GM12878 (cell line): ENCODE results near the gene SSBP4.

ENCODE experiments used
- BMI1 ChIP-seq: fragments of 450-650 bp; IDR thresholded peaks from 2 replicates; pipeline ENCODE4 v1.6.1; 2016; ENCODE audit warnings: mild to moderate bottlenecking, moderate library complexity, borderline replicate concordance
- CEBPB ChIP-seq, 2 experiments: fragments of 150-350 bp in 1 of 2; IDR thresholded peaks; 2 replicates each; pipeline ENCODE4 v1.6.1; 2012 to 2014; ENCODE audit warnings: low read depth in 2 of 2, low read length in 2 of 2, borderline replicate concordance in 1 of 2, inconsistent platforms in 1 of 2
- ESRRA ChIP-seq: IDR thresholded peaks from 2 replicates; pipeline ENCODE4 v1.6.1; 2012; ENCODE audit warnings: mild to moderate bottlenecking, low read length, improper control_type of control experiment
- ETV6 ChIP-seq, 2 experiments: fragments of 450-650 bp in 1 of 2; IDR thresholded peaks in 1 of 2; conservative IDR thresholded peaks in 1 of 2; 2 replicates each; pipeline ENCODE4 v1.6.1; 2014; ENCODE audit warnings: antibody characterized with exemption in 1 of 2, borderline replicate concordance in 1 of 2, low read depth in 1 of 2, mild to moderate bottlenecking in 1 of 2, moderate library complexity in 1 of 2
- POLR2A ChIP-seq: IDR thresholded peaks from 2 replicates; pipeline ENCODE4 v1.6.1; 2011; ENCODE audit warnings: low read depth, mild to moderate bottlenecking, low read length
- RELA ChIP-seq: fragments of 450-650 bp; IDR thresholded peaks from 2 replicates; pipeline ENCODE4 v1.8.0; 2014; ENCODE audit warnings: borderline replicate concordance; ENCODE audit not compliant: partially characterized antibody
- RFX5 ChIP-seq: IDR thresholded peaks from 2 replicates; pipeline ENCODE4 v1.6.1; 2011; ENCODE audit warnings: low read depth, low read length, improper control_type of control experiment
- SIN3A ChIP-seq: IDR thresholded peaks from 2 replicates; pipeline ENCODE4 v1.6.1; 2012; ENCODE audit warnings: low read depth, low read length, improper control_type of control experiment
- SREBF2 ChIP-seq: IDR thresholded peaks from 2 replicates; pipeline ENCODE4 v1.6.1; 2012; ENCODE audit warnings: mild to moderate bottlenecking, low read length
- SUZ12 ChIP-seq: fragments of 200-600 bp; sonication (generic); IDR thresholded peaks from one replicate; pipeline ENCODE4 v1.6.1; 2018; ENCODE audit warnings: antibody characterized with exemption, mild to moderate bottlenecking; ENCODE audit not compliant: unreplicated experiment
- TF ChIP-seq, protein P1 (sequence below), 3 experiments: IDR thresholded peaks in 2 of 3; conservative IDR thresholded peaks in 1 of 3; 2 replicates each; pipeline ENCODE4 v1.5.1; 2011; ENCODE audit warnings: low read depth in 3 of 3, low read length in 3 of 3, mild to moderate bottlenecking in 3 of 3, control low read depth in 2 of 3, moderate library complexity in 2 of 3, inconsistent platforms in 1 of 3, mixed read lengths in 1 of 3; ENCODE audit not compliant: control insufficient read depth in 2 of 3, insufficient read depth in 1 of 3; ENCODE audit errors: extremely low read depth in 1 of 3
- TF ChIP-seq, protein P2 (sequence below): IDR thresholded peaks from 2 replicates; pipeline ENCODE4 v1.6.1; 2012; ENCODE audit warnings: low read depth, low read length, improper control_type of control experiment
- TF ChIP-seq, protein P3 (sequence below): fragments of 450-650 bp; formaldehyde crosslinking; IDR thresholded peaks from 2 replicates; pipeline ENCODE4 v1.4.0; 2020; ENCODE audit warnings: mild to moderate bottlenecking, moderate library complexity
- TF ChIP-seq, protein P4 (sequence below): IDR thresholded peaks from 2 replicates; pipeline ENCODE4 v1.6.1; 2012; ENCODE audit warnings: mild to moderate bottlenecking, low read depth, low read length

DNA sequence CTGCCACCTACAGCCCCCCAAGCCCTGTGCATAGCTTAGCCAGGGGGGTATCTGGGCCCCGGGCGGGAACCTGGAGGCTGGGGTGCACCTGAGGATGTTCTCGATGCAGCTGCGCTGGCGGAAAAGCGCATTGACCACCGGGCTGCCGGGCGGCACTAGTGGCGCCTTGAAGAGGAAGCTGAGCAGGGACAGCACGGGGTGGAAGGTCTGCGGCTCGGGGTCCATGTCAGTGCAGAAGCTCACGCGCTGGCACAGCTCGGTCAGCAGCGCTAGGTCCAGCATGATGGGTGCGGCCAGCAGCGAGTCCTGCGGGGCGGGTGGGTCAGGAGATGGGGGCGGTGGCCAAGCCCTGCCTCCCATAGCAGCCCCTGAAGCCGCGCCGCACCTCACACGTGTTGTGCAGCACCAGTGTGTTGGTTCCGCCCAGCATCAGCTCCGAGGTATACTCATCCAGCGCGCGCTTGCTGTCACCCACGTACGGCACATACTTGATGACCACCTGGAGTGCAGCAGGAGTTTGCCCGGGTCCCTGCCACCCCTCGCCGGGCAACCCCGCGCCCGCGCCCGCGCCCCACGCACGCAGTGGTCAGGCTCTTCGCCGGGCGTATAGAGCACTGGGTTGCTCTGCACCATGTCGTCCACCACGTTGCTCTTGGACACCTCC is 16.1 kb downstream of the SSBP4 start:
- TF ChIP-seq POLR2A (no peak; the same call in none of the 2 replicates), CEBPB (IDR thresholded peaks at IDR 0.05; ENCODE audit: borderline replicate concordance in 1 of 2, low read depth in 2 of 2, low read length in 2 of 2) (no peak), ETV6 (conservative IDR thresholded peaks at IDR 0.05 in 1 of 2, IDR thresholded peaks at IDR 0.05 in 1 of 2; ENCODE audit: borderline replicate concordance in 1 of 2, low read depth in 1 of 2) (no peak), ESRRA (no peak), RELA (no peak), RFX5 (no peak), BMI1 (no peak), SREBF2 (no peak), SIN3A (no peak), SUZ12 (no peak)
- TF ChIP-seq, protein P1, sequence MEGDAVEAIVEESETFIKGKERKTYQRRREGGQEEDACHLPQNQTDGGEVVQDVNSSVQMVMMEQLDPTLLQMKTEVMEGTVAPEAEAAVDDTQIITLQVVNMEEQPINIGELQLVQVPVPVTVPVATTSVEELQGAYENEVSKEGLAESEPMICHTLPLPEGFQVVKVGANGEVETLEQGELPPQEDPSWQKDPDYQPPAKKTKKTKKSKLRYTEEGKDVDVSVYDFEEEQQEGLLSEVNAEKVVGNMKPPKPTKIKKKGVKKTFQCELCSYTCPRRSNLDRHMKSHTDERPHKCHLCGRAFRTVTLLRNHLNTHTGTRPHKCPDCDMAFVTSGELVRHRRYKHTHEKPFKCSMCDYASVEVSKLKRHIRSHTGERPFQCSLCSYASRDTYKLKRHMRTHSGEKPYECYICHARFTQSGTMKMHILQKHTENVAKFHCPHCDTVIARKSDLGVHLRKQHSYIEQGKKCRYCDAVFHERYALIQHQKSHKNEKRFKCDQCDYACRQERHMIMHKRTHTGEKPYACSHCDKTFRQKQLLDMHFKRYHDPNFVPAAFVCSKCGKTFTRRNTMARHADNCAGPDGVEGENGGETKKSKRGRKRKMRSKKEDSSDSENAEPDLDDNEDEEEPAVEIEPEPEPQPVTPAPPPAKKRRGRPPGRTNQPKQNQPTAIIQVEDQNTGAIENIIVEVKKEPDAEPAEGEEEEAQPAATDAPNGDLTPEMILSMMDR (IDR thresholded peaks at IDR 0.05 in 2 of 3, conservative IDR thresholded peaks at IDR 0.05 in 1 of 3; ENCODE audit: control insufficient read depth in 2 of 3, extremely low read depth in 1 of 3, insufficient read depth in 1 of 3, low read depth in 3 of 3, low read length in 3 of 3) = no peak
- TF ChIP-seq, protein P2, sequence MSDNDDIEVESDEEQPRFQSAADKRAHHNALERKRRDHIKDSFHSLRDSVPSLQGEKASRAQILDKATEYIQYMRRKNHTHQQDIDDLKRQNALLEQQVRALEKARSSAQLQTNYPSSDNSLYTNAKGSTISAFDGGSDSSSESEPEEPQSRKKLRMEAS = no peak
- TF ChIP-seq, protein P3, sequence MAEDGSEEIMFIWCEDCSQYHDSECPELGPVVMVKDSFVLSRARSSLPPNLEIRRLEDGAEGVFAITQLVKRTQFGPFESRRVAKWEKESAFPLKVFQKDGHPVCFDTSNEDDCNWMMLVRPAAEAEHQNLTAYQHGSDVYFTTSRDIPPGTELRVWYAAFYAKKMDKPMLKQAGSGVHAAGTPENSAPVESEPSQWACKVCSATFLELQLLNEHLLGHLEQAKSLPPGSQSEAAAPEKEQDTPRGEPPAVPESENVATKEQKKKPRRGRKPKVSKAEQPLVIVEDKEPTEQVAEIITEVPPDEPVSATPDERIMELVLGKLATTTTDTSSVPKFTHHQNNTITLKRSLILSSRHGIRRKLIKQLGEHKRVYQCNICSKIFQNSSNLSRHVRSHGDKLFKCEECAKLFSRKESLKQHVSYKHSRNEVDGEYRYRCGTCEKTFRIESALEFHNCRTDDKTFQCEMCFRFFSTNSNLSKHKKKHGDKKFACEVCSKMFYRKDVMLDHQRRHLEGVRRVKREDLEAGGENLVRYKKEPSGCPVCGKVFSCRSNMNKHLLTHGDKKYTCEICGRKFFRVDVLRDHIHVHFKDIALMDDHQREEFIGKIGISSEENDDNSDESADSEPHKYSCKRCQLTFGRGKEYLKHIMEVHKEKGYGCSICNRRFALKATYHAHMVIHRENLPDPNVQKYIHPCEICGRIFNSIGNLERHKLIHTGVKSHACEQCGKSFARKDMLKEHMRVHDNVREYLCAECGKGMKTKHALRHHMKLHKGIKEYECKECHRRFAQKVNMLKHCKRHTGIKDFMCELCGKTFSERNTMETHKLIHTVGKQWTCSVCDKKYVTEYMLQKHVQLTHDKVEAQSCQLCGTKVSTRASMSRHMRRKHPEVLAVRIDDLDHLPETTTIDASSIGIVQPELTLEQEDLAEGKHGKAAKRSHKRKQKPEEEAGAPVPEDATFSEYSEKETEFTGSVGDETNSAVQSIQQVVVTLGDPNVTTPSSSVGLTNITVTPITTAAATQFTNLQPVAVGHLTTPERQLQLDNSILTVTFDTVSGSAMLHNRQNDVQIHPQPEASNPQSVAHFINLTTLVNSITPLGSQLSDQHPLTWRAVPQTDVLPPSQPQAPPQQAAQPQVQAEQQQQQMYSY = no peak
- TF ChIP-seq, protein P4, sequence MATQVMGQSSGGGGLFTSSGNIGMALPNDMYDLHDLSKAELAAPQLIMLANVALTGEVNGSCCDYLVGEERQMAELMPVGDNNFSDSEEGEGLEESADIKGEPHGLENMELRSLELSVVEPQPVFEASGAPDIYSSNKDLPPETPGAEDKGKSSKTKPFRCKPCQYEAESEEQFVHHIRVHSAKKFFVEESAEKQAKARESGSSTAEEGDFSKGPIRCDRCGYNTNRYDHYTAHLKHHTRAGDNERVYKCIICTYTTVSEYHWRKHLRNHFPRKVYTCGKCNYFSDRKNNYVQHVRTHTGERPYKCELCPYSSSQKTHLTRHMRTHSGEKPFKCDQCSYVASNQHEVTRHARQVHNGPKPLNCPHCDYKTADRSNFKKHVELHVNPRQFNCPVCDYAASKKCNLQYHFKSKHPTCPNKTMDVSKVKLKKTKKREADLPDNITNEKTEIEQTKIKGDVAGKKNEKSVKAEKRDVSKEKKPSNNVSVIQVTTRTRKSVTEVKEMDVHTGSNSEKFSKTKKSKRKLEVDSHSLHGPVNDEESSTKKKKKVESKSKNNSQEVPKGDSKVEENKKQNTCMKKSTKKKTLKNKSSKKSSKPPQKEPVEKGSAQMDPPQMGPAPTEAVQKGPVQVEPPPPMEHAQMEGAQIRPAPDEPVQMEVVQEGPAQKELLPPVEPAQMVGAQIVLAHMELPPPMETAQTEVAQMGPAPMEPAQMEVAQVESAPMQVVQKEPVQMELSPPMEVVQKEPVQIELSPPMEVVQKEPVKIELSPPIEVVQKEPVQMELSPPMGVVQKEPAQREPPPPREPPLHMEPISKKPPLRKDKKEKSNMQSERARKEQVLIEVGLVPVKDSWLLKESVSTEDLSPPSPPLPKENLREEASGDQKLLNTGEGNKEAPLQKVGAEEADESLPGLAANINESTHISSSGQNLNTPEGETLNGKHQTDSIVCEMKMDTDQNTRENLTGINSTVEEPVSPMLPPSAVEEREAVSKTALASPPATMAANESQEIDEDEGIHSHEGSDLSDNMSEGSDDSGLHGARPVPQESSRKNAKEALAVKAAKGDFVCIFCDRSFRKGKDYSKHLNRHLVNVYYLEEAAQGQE = no peak
